ENCODE results near the gene MACROD1. TPM values are rescaled to one million over a fixed set of nuclear protein-coding genes. Genes with fewer than 3 reads are reported as not detected.

Gene MACROD1
- total RNA-seq, 2 donors from 2014 or later, result 37.9 to 48.0 TPM

GRCh38 chr11:64071849-64072248 lies 94.1 kb downstream of the MACROD1 start:
- intact Hi-C loops (cut with DNase I), result no loop called here

GRCh38 chr11:64070314-64070681 lies 95.6 kb downstream of the MACROD1 start:
- intact Hi-C loops (cut with DNase I), result no loop called here
- ATAC-seq (no peak), DNase-seq (no peak)

More at GRCh38 chr11:64071849-64072248, 94.1 kb downstream of the MACROD1 start:
- DNase-seq (no peak), ATAC-seq (no peak)

GRCh38 chr11:64069401-64070313 lies 96.3 kb downstream of the MACROD1 start:
- DNase-seq (no peak), ATAC-seq (peak; percentile 6)
- intact Hi-C loops (cut with DNase I), result no loop called here

GRCh38 chr11:64068705-64069400 lies 97.1 kb downstream of the MACROD1 start:
- intact Hi-C loops (cut with DNase I), result no loop called here
- DNase-seq (no peak), ATAC-seq (no peak)

GRCh38 chr11:64067230-64067993 lies 98.5 kb downstream of the MACROD1 start:
- no peak for ATAC-seq
- DNase-seq, result no peak
- intact Hi-C loops (cut with DNase I), result no loop called here

GRCh38 chr11:64065712-64066111 lies 100.2 kb downstream of the MACROD1 start:
- no peak for ATAC-seq
- DNase-seq, result no peak
- intact Hi-C loops (cut with DNase I), result no loop called here

- DNase-seq, result no peak
- intact Hi-C loops (cut with DNase I), result no loop called here
- no peak for ATAC-seq
These were observed 100.8 kb downstream of the MACROD1 start for GRCh38 chr11:64065141-64065465.

GRCh38 chr11:64064374-64065140 lies 101.4 kb downstream of the MACROD1 start:
- ATAC-seq (no peak), DNase-seq (no peak)
- intact Hi-C loops (cut with DNase I), result no loop called here

- DNase-seq (no peak), ATAC-seq (no peak)
- intact Hi-C loops (cut with DNase I), result no loop called here
These were observed 102.1 kb downstream of the MACROD1 start for GRCh38 chr11:64063777-64064176.

GRCh38 chr11:64062185-64063039 lies 103.5 kb downstream of the MACROD1 start:
- ATAC-seq (no peak), DNase-seq (no peak)
- intact Hi-C loops (cut with DNase I), result no loop called here

- intact Hi-C loops (cut with DNase I), result no loop called here
- DNase-seq (peak; percentile 78), ATAC-seq (peak in 1 of 2 donors; percentile 55)
These were observed 105.0 kb downstream of the MACROD1 start for GRCh38 chr11:64060861-64061444.

GRCh38 chr11:64060263-64060860 lies 105.6 kb downstream of the MACROD1 start:
- intact Hi-C loops (cut with DNase I), result no loop called here

GRCh38 chr11:64059339-64060140 lies 106.4 kb downstream of the MACROD1 start:
- DNase-seq (no peak), ATAC-seq (no peak)
- intact Hi-C loops (cut with DNase I), result no loop called here

More at GRCh38 chr11:64060263-64060860, 105.6 kb downstream of the MACROD1 start:
- no peak for DNase-seq
- ATAC-seq, result no peak

GRCh38 chr11:64058494-64058893 lies 107.4 kb downstream of the MACROD1 start:
- DNase-seq (peak; percentile 77), ATAC-seq (peak; percentile 67 to 74)
- intact Hi-C loops (cut with DNase I), result no loop called here

GRCh38 chr11:64057890-64058289 lies 108.0 kb downstream of the MACROD1 start:
- intact Hi-C loops (cut with DNase I), result no loop called here
- ATAC-seq (no peak), DNase-seq (no peak)

GRCh38 chr11:64056861-64057260 lies 109.1 kb downstream of the MACROD1 start:
- DNase-seq, result no peak
- intact Hi-C loops (cut with DNase I), result no loop called here
- ATAC-seq, result no peak

Measured in left cardiac atrium (tissue), 4 donors.